HepG2 (cell line): ENCODE measurements around the gene GSK3A. TPM values are rescaled to one million over a fixed set of nuclear protein-coding genes. Genes with fewer than 3 reads are reported as not detected.

Experiments used
- BCL3 ChIP-seq: sonication (generic); formaldehyde crosslinking; IDR thresholded peaks from 2 replicates; pipeline ENCODE4 v1.5.1; 2020; ENCODE audit warnings: mild to moderate bottlenecking, missing genetic modification reagents, moderate library complexity
- CENPBD1 ChIP-seq: sonication (generic); formaldehyde crosslinking; IDR thresholded peaks from 2 replicates; pipeline ENCODE4 v1.8.0; 2022; ENCODE audit warnings: missing genetic modification reagents, low read depth, mild to moderate bottlenecking, borderline replicate concordance
- HDAC1 ChIP-seq: sonication (generic); formaldehyde crosslinking; IDR thresholded peaks from 2 replicates; pipeline ENCODE4 v1.5.1; 2020; ENCODE audit warnings: mild to moderate bottlenecking, missing genetic modification reagents
- HOXA9 ChIP-seq: sonication (generic); formaldehyde crosslinking; IDR thresholded peaks from 2 replicates; pipeline ENCODE4 v1.8.1; 2022; ENCODE audit warnings: missing genetic modification reagents, mild to moderate bottlenecking, moderate library complexity, borderline replicate concordance
- MAFK ChIP-seq, 2 experiments: IDR thresholded peaks in 1 of 2; conservative IDR thresholded peaks in 1 of 2; 2 replicates each; pipeline ENCODE4 v1.6.1; 2011; ENCODE audit warnings: improper control_type of control experiment in 2 of 2, low read length in 2 of 2
- NBN ChIP-seq: fragments of 450-650 bp; conservative IDR thresholded peaks from 2 replicates; pipeline ENCODE4 v1.6.1; 2017
- NFKB2 ChIP-seq: sonication (generic); formaldehyde crosslinking; IDR thresholded peaks from 2 replicates; pipeline ENCODE4 v1.4.0; 2020; ENCODE audit warnings: missing genetic modification reagents, borderline replicate concordance
- NR2C2 ChIP-seq: sonication (generic); formaldehyde crosslinking; IDR thresholded peaks from 2 replicates; pipeline ENCODE4 v1.4.0; 2020; ENCODE audit warnings: missing genetic modification reagents, mild to moderate bottlenecking, moderate library complexity, borderline replicate concordance
- RERE ChIP-seq: IDR thresholded peaks from 2 replicates; pipeline ENCODE4 v1.6.1; 2016; ENCODE audit warnings: low read depth, missing genetic modification reagents, missing compliant biosample characterization
- ZBTB20 ChIP-seq: sonication (generic); formaldehyde crosslinking; IDR thresholded peaks from 2 replicates; pipeline ENCODE4 v1.8.1; 2023; ENCODE audit warnings: missing genetic modification reagents, low read depth, mild to moderate bottlenecking, borderline replicate concordance
- ZNF20 ChIP-seq: sonication (generic); formaldehyde crosslinking; IDR thresholded peaks from 2 replicates; pipeline ENCODE4 v1.4.0; 2020; ENCODE audit warnings: mild to moderate bottlenecking, moderate library complexity, missing genetic modification reagents
- ZNF281 ChIP-seq: sonication (generic); formaldehyde crosslinking; IDR thresholded peaks from 2 replicates; pipeline ENCODE4 v1.4.0; 2020; ENCODE audit warnings: missing genetic modification reagents, borderline replicate concordance
- ZNF512 ChIP-seq: sonication (generic); formaldehyde crosslinking; IDR thresholded peaks from 2 replicates; pipeline ENCODE4 v1.4.0; 2020; ENCODE audit warnings: mild to moderate bottlenecking, missing genetic modification reagents
- ZNF7 ChIP-seq: IDR thresholded peaks from 2 replicates; pipeline ENCODE4 v1.6.1; 2016; ENCODE audit warnings: missing biosample characterization, missing genetic modification reagents
- ZNF720 ChIP-seq: sonication (generic); formaldehyde crosslinking; IDR thresholded peaks from 2 replicates; pipeline ENCODE4 v1.4.0; 2020; ENCODE audit warnings: missing genetic modification reagents
- ZSCAN25 ChIP-seq: sonication (generic); formaldehyde crosslinking; IDR thresholded peaks from 2 replicates; pipeline ENCODE4 v1.8.0; 2022; ENCODE audit warnings: mild to moderate bottlenecking, missing genetic modification reagents
- polyA plus RNA-seq, 8 experiments: library from polyadenylated mRNA; depleted of rRNA in 3 of 8; stranded (reverse) in 7 of 8; unstranded in 1 of 8; fragments of >200 nt; fragmentation: Illumina TruSeq in 4 of 8; extraction: Trizol in 4 of 8; gene quantifications; 2 replicates each; pipeline versions ENCODE4 v1.2.1 to v1.2.3, GENCODE V29; 2011 to 2016; ENCODE audit warnings: low read depth in 4 of 8, missing spikeins in 1 of 8, mixed read lengths in 1 of 8; ENCODE audit not compliant: insufficient read depth in 1 of 8
- total RNA-seq, 5 experiments: library from RNA; depleted of rRNA; stranded (reverse); fragments of >200 nt; fragmentation: Illumina TruSeq; extraction: Trizol; gene quantifications; 2 replicates each; pipeline ENCODE4 v1.2.3, GENCODE V29; 2016; ENCODE audit warnings: low read depth in 1 of 5

GSK3A gene
- total and polyA plus RNA-seq, 2 of the 13 experiments (the other 11 are each of a cell fraction or from before 2014, with no cell fraction given) = 16.9 to 52.5 TPM

GRCh38 chr19:42254089-42254849, 11.9 kb upstream of the GSK3A start (continued):
- TF ChIP-seq ZNF281 = peak; percentile 92
- TF ChIP-seq NR2C2 (CRISPR knock-in tag) = no peak; the same call in 1 of the 2 replicates
- TF ChIP-seq NFKB2 (CRISPR knock-in tag) = no peak
- no peak for TF ChIP-seq ZBTB20 (CRISPR knock-in tag)
- no peak for TF ChIP-seq CENPBD1 (CRISPR knock-in tag)
- TF ChIP-seq ZNF720 (CRISPR knock-in tag) = no peak
- TF ChIP-seq ZNF20 (CRISPR knock-in tag) = no peak
- no peak for TF ChIP-seq ZSCAN25
- no peak for TF ChIP-seq MAFK (conservative IDR thresholded peaks at IDR 0.05 in 1 of 2, IDR thresholded peaks at IDR 0.05 in 1 of 2; ENCODE audit: low read length in 2 of 2)
- TF ChIP-seq RERE (CRISPR knock-in tag) = no peak
- TF ChIP-seq ZNF512 (CRISPR knock-in tag) = no peak
- no peak for TF ChIP-seq ZNF7 (CRISPR knock-in tag)
- TF ChIP-seq HOXA9 = no peak
- peak; percentile 43; the same call in 1 of the 2 replicates for TF ChIP-seq BCL3 (CRISPR knock-in tag)
- TF ChIP-seq HDAC1 (CRISPR knock-in tag) = no peak; the same call in 1 of the 2 replicates
- TF ChIP-seq NBN = no peak
